GM19239 (cell line): Measurements from ENCODE around the gene PODN.

ENCODE experiments used
- DNase-seq: peaks from one replicate; pipeline ENCODE4 v3.0.0; 2011; ENCODE audit warnings: low spot score; ENCODE audit not compliant: insufficient read length
- FAIRE-seq: peaks from 2 replicates; lab custom pipeline; 2011; peaks lifted over from hg19 to GRCh38; lab: Jason Lieb, UNC

The PODN gene

GRCh38 chr1:53061859-53062707 is at the start of gene PODN:
Gene PODN (plus strand): TSS chr1:53062213. CDS start chr1:53069856, 7,643 bp downstream.
- no peak for FAIRE-seq
- no peak for DNase-seq

DNA sequence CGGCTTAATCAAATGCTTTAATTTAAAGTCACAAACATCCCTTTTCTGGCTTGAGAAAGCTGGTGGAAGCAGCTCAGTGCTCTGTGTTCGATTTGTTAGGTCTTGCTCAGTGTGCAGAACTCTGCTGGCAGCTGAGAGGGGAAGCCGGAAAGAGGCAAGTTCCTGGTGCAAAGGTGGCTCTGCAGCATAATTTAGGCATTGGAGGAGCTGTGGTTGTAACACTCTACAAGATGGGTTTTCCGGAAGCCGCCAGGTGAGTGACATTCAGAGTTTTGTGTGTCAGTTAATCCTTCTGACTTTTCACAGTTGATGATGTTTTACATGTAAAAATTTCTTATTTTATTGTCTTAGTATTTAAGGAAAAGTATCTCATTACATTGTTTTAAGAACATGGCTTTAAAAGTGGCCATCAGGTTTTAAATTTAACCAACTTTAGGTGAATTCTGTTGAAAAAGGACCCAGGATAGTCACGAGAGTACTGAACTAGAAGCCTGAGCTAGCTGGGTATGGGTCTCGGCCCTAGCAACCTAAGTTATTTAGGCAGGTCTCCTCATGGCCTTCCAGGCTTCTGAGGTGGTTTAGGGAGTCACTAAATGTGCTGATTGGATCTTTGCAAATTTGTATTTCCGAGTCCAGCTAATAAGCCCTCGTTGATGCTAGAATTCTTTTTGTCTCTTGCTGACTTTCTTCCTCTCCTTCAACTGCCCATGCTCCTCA is 47.1 kb upstream of the PODN start:
- DNase-seq (peak; percentile 83), FAIRE-seq (peak; percentile 95)

GRCh38 chr1:53015508-53015860 is 46.5 kb upstream of the PODN start:
- no peak for FAIRE-seq
- no peak for DNase-seq

- DNase-seq, result no peak
Observed at GRCh38 chr1:53016705-53017104, 45.3 kb upstream of the PODN start.

GRCh38 chr1:53020588-53020987 is 41.4 kb upstream of the PODN start:
- DNase-seq (no peak), FAIRE-seq (no peak)

More at GRCh38 chr1:53016705-53017104, 45.3 kb upstream of the PODN start:
- no peak for FAIRE-seq

DNA sequence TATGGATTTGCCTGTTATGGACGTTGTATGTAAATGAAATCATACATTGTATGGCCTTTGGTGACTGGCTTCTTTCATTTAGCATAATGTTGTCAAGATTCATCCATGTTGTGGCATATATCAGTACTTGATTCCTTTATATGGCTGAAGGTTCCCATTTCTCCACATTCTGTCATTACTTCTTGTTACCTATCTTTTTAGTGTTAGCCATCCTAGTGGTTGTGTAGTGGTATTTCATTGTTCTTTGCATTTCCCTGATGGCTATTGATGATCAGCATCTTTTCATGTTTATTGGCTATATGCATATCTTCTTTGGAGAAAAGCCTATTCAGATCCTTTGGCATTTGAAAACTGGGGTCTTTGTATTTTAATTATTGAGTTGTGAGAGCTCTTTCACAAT is 39.8 kb upstream of the PODN start:
- DNase-seq (no peak), FAIRE-seq (no peak)

- DNase-seq (no peak), FAIRE-seq (no peak)
Observed at GRCh38 chr1:53023546-53023945, 38.5 kb upstream of the PODN start.

DNA sequence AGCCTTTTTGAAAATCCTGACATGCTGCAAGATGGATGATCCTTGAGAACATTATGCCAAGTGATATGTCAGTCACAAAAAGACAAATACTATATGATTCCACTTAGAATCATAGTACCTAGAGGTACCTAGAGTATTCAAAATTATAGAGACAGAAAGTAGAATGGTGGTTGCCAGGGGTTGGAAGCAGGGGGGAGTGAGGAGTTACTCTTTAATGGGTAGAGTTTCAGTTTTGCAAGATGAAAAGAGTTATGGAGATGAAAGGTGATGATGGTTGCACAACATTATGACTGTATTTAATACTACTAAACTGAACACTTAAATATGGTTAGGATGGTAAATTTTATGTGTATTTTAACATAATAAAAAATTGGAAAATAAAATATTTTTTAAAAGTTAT is 37.9 kb upstream of the PODN start:
- DNase-seq (no peak), FAIRE-seq (no peak)

- DNase-seq (no peak), FAIRE-seq (no peak)
Observed at GRCh38 chr1:53025034-53025768, 36.8 kb upstream of the PODN start.

- DNase-seq (no peak), FAIRE-seq (no peak)
Observed at GRCh38 chr1:53025769-53026112, 36.3 kb upstream of the PODN start.

DNA sequence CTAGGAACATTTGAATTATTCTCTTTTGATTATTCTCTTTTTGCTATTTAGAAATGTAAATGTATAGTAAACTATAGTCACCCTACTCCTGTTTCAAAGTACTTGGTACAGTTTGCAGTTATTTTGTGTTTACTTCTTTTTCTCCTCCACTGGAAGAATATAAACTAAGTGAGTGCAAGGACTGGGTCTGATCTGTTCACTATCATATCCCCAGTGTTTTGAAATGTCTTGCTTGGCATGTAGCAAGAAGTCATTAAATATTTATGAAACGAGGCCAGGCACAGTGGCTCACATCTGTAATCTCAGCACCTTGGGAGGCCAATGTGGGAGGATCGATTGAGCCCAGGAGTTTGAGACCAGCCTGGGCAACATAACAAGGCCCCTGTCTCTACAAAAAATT is 35.8 kb upstream of the PODN start:
- FAIRE-seq, result no peak
- DNase-seq, result no peak

DNA sequence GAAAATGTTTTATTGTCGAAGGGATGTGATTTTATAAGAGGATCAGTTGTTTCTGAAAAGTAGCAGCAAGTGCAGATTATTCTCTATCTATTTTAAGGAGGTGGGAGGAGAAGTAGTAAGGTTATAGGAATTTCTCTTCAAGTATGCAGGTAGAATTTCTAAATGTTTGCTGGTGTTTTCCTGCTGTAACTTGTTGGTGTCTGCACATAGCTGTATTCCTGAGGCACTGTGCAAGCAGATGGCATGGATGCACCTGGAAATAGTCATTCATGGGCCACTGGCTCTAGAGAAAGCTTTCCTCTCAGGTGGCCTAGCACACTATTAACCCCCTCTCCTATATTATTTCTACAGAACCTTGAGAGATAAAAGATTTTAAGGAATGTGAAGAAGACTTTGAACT is 30.3 kb upstream of the PODN start:
- FAIRE-seq (no peak), DNase-seq (no peak)

GRCh38 chr1:53037159-53037558 is 24.9 kb upstream of the PODN start:
- no peak for FAIRE-seq

DNA sequence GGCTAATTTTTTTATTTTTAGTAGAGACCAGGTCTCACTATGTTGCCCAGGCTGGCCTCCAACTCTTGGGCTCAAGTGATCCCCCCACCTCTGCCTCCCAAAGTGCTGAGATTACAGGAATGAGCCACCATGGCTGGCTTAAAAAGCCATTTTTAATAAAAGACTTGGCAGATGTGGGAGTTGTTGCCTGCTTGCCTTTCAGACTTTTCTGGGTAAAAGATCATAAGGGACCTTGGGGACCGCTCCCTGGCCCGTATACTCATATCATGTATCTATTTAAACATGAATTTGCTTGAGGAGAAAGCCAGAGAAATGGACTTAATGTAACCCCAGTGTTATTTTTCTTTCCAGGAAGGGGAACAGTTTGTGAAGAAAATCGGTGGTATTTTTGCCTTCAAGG is 23.4 kb upstream of the PODN start:
- DNase-seq (no peak), FAIRE-seq (no peak)

More at GRCh38 chr1:53037159-53037558, 24.9 kb upstream of the PODN start:
- no peak for DNase-seq

GRCh38 chr1:53043271-53043670 is 18.7 kb upstream of the PODN start:
- FAIRE-seq, result no peak
- no peak for DNase-seq

DNA sequence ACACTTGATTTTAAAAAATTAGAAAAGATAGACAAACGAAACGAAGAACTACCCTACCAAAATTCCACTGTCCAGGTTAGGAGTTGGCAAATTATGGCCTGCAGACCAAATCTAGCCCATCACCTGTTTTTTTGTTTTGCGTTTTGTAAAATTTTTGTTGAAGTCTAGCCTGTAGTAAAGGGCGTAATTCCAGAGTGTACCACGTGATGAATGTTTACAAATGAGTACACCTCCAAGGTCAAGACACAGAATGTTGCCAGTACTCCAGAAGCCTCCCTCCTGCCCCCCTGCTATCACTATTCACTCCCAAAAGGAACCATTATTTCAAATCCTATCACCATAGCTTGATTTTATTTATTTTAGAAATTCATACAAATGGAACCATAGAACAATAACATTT is 17.1 kb upstream of the PODN start:
- DNase-seq, result no peak
- FAIRE-seq, result no peak

DNA sequence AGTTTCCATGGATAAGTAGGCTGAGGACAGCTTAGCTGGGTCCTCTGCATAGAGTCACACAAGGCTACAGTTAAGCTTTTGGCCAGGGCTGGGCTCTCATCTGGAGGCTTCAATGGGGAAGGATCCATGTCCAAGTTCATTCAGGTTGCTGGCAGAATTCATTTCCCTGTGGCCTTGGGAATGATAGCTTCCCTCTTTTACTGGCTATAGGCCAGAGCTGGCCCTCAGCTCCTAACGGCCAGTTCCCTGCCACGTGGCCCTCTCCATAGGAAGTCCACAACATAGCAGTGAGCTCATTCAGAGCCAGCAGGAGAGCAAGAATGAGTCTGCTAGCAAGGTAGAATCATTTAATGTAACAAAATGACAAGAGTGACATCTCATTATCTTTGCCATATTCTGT is 15.1 kb upstream of the PODN start:
- DNase-seq (no peak), FAIRE-seq (no peak)

DNA sequence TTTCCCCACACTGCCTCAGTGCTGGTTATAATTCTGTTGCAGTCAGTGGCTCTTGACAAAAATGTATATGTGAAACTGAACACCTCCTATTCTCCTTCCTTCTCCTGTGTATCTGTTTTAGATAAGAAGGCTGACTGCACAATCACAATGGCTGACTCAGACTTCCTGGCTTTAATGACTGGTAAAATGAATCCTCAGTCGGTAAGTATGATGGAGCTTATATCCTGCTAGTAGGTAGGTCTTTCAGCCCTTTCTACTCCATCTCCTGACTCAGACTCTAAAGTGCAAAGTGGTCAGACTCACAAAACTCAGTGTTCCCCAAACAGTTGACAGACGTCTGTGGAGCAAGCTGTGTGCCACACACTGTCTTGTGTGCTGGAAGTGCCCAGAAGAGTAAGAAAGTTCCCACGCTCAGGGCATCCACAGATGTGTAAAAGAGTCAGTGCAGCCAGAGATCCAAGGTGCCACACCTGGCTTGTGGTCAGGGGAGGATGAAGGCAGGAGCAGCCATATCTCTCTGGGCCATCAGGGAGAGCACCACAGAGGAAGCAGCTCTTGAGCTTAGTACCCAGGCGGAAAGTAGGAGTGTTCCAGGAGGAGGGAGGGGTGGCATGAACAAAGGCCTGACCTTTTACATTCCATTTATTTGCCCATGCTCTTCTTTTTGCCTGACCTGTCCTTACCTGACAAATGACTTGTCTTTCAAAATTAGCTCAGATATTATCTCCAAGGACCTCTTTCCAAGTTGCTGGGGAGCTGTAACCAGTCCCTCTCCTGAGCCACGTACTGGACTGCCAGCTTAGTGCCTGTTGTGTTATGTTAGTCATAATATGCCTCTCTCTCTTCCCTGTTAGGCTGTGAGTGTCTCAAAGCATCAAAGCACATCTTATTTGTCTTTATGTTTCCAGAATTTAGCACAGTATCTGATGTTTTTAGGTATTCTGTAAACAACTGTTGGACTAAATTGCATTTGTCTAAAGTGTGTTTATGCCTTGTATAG is 14.0 kb upstream of the PODN start:
- DNase-seq (no peak), FAIRE-seq (no peak)

GRCh38 chr1:53048960-53049573 is 12.9 kb upstream of the PODN start:
- FAIRE-seq (no peak), DNase-seq (no peak)
